ENCODE results near the gene RNF26. TPM values are rescaled to one million over a fixed set of nuclear protein-coding genes. Genes with fewer than 3 reads are reported as not detected.

RNF26 gene
- total and polyA plus RNA-seq, 2 donors (not counting 1 experiment from before 2014, with no cell fraction given) = 7.1 to 22.9 TPM

DNA sequence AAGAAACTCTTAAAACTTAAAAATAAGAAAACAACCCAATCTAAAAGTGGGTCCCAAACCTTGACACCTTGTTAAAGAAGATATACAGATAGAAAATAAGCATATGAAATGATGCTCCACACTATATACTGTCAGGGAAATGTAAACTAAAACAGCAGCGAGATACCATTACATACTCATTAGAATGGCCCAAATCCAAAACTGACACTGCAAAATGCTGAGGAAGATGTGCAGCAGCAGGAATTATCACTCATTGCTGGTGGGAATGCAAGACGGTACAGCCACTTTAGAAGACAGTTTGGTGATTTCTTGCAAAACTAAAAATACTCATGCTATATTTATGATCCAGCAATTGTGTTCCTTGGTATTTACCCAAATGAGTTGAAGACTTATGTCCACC, 5.0 kb upstream of the RNF26 start:
- no peak overlapping the region for H3K4me3 ChIP-seq (replicated peaks in 1 of 4; ENCODE audit: control extremely low read depth in 1 of 4, insufficient read depth in 1 of 4, low read depth in 3 of 4, low read length in 4 of 4)
- H3K9ac ChIP-seq (ENCODE audit: insufficient read depth, low read length) = no peak overlapping the region
- no peak overlapping the region for H2AFZ ChIP-seq (ENCODE audit: low read length)
- no peak for TF ChIP-seq EZH2 (IDR thresholded peaks at IDR 0.05; ENCODE audit: low read length, missing control alignments)
- TF ChIP-seq, protein P1, sequence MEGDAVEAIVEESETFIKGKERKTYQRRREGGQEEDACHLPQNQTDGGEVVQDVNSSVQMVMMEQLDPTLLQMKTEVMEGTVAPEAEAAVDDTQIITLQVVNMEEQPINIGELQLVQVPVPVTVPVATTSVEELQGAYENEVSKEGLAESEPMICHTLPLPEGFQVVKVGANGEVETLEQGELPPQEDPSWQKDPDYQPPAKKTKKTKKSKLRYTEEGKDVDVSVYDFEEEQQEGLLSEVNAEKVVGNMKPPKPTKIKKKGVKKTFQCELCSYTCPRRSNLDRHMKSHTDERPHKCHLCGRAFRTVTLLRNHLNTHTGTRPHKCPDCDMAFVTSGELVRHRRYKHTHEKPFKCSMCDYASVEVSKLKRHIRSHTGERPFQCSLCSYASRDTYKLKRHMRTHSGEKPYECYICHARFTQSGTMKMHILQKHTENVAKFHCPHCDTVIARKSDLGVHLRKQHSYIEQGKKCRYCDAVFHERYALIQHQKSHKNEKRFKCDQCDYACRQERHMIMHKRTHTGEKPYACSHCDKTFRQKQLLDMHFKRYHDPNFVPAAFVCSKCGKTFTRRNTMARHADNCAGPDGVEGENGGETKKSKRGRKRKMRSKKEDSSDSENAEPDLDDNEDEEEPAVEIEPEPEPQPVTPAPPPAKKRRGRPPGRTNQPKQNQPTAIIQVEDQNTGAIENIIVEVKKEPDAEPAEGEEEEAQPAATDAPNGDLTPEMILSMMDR (conservative IDR thresholded peaks at IDR 0.05 in 1 of 2, IDR thresholded peaks at IDR 0.05 in 1 of 2; ENCODE audit: low read depth in 1 of 2, low read length in 2 of 2) = no peak
- H4K20me1 ChIP-seq (ENCODE audit: control insufficient read depth, extremely low read depth, insufficient read depth, low read length) = no peaks in the 10 kb centered on the region
- no peaks in the 10 kb centered on the region for H3K79me2 ChIP-seq (ENCODE audit: control insufficient read depth, insufficient read depth, low read length)
- H3K27ac ChIP-seq (ENCODE audit: insufficient read depth, low read length) = no peak overlapping the region
- no peaks in the 10 kb centered on the region for H3K9me3 ChIP-seq (ENCODE audit: control insufficient read depth, insufficient read depth, low read depth, low read length)
- no peaks in the 10 kb centered on the region for H3K27me3 ChIP-seq (ENCODE audit: control insufficient read depth, insufficient read depth, low read length)
- H3K4me1 ChIP-seq (ENCODE audit: control insufficient read depth, extremely low read depth, insufficient read depth, low read length) = no peaks in the 10 kb centered on the region
- no peak overlapping the region for H3K4me2 ChIP-seq (ENCODE audit: extremely low read depth, insufficient read depth, low read length)
- no peak for DNase-seq (ENCODE audit: low read depth in 2 of 2)
- H3K36me3 ChIP-seq (ENCODE audit: control insufficient read depth, insufficient read depth, low read length) = no peaks in the 10 kb centered on the region

DNA sequence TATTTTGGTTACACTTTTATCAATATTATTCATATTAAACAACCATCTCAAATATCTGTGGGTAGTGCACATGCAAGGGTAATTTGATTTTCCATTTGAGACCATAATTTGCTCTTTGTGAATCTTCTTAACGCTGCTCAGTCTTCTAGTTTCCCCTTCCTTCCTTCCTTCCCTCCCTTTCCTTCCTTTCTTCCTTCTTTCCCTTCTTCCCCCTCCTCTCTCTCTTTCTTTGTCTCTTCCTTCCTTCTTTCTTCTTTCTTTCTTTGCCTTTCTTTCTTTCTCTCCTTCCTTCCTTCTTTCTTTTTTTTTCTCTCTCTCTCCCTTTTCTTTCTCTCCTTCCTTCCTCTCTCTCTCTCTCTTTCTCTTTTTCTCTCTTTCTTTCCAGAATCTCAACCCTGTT, 4.1 kb upstream of the RNF26 start:
- TF ChIP-seq, protein P1 (conservative IDR thresholded peaks at IDR 0.05 in 1 of 2, IDR thresholded peaks at IDR 0.05 in 1 of 2; ENCODE audit: low read depth in 1 of 2, low read length in 2 of 2) = no peak
- no peak for TF ChIP-seq EZH2 (IDR thresholded peaks at IDR 0.05; ENCODE audit: low read length, missing control alignments)
- Histone ChIP-seq H4K20me1 (ENCODE audit: control insufficient read depth, extremely low read depth, insufficient read depth, low read length) (no peaks in the 10 kb centered on the region), H3K9me3 (ENCODE audit: control insufficient read depth, insufficient read depth, low read depth, low read length) (no peaks in the 10 kb centered on the region), H3K27ac (ENCODE audit: insufficient read depth, low read length) (no peak overlapping the region), H3K36me3 (ENCODE audit: control insufficient read depth, insufficient read depth, low read length) (no peaks in the 10 kb centered on the region), H3K4me2 (ENCODE audit: extremely low read depth, insufficient read depth, low read length) (no peak overlapping the region), H3K4me1 (ENCODE audit: control insufficient read depth, extremely low read depth, insufficient read depth, low read length) (peaks cover 3% of the 10 kb centered on the region), H2AFZ (ENCODE audit: low read length) (no peak overlapping the region), H3K27me3 (ENCODE audit: control insufficient read depth, insufficient read depth, low read length) (no peaks in the 10 kb centered on the region), H3K9ac (ENCODE audit: insufficient read depth, low read length) (no peak overlapping the region), H3K4me3 (replicated peaks in 1 of 4; ENCODE audit: control extremely low read depth in 1 of 4, insufficient read depth in 1 of 4, low read depth in 3 of 4, low read length in 4 of 4) (no peak overlapping the region), H3K79me2 (ENCODE audit: control insufficient read depth, insufficient read depth, low read length) (peaks cover 7% of the 10 kb centered on the region)
- no peak for DNase-seq (ENCODE audit: low read depth in 2 of 2)

DNA sequence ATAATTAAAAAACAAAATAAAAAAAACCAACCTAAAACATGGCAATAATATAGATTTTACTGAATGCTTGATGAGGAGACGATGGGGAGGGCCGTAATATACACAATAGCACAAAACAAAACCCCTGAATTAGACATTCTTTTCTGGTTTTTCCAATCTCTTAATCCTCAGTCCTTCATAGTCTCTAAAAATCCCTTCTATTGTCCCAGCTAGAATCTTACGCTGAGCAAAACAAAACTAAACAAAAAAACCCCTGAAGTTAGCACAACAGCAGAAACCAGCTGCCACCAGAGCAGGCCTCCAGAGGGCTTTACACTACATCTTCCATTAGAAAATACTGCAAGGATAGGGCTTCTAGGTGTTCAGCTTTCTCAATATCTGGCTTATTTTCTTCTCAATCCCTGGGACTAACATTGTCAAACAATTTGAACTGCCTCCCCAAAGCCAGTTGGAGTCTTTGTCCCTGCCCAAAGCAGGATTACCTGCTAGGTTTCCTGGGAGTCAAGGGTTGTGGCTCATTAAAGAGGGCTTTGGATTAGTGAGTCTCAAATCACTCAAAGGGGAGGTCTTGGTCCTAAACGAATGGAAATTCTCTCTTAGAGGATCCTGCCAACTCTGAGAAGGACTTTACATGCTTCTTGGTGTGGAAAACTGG, 2.1 kb upstream of the RNF26 start:
- Histone ChIP-seq H2AFZ (ENCODE audit: low read length) (no peak overlapping the region), H3K79me2 (ENCODE audit: control insufficient read depth, insufficient read depth, low read length) (peaks cover 18% of the 10 kb centered on the region), H4K20me1 (ENCODE audit: control insufficient read depth, extremely low read depth, insufficient read depth, low read length) (no peaks in the 10 kb centered on the region), H3K4me2 (ENCODE audit: extremely low read depth, insufficient read depth, low read length) (no peak overlapping the region), H3K4me1 (ENCODE audit: control insufficient read depth, extremely low read depth, insufficient read depth, low read length) (peaks cover 15% of the 10 kb centered on the region), H3K36me3 (ENCODE audit: control insufficient read depth, insufficient read depth, low read length) (peaks cover 4% of the 10 kb centered on the region), H3K4me3 (replicated peaks in 1 of 4; ENCODE audit: control extremely low read depth in 1 of 4, insufficient read depth in 1 of 4, low read depth in 3 of 4, low read length in 4 of 4) (no peak overlapping the region), H3K9me3 (ENCODE audit: control insufficient read depth, insufficient read depth, low read depth, low read length) (no peaks in the 10 kb centered on the region), H3K27ac (ENCODE audit: insufficient read depth, low read length) (no peak overlapping the region), H3K9ac (ENCODE audit: insufficient read depth, low read length) (no peak overlapping the region), H3K27me3 (ENCODE audit: control insufficient read depth, insufficient read depth, low read length) (no peaks in the 10 kb centered on the region)
- no peak for DNase-seq (ENCODE audit: low read depth in 2 of 2)
- TF ChIP-seq EZH2 (IDR thresholded peaks at IDR 0.05; ENCODE audit: low read length, missing control alignments) = no peak
- TF ChIP-seq, protein P1 (conservative IDR thresholded peaks at IDR 0.05 in 1 of 2, IDR thresholded peaks at IDR 0.05 in 1 of 2; ENCODE audit: low read depth in 1 of 2, low read length in 2 of 2) = no peak

Data from fibroblast of lung (primary cell).